ENCODE data around the gene HOXA6. TPM values are rescaled to one million over a fixed set of nuclear protein-coding genes. Genes with fewer than 3 reads are reported as not detected.

HOXA6 gene
- total RNA-seq, 6 experiments from 2014 or later: not detected

GRCh38 chr7:27148031-27148755 lies 619 bp upstream of the HOXA6 start:
- no peak for DNase-seq
- no peak for ATAC-seq

GRCh38 chr7:27146491-27147198 lies 929 bp downstream of the HOXA6 start:
- peak in 1 of 3 donors; percentile 30 for DNase-seq
- H3K27ac ChIP-seq: no peak overlapping the region
- peaks cover 14 to 69% of the 10 kb centered on the region in 2 donors for H3K27me3 ChIP-seq

More at GRCh38 chr7:27148031-27148755, 619 bp upstream of the HOXA6 start:
- H3K9me3 ChIP-seq: no peaks in the 10 kb centered on the region
- intact Hi-C loops (cut with DNase I): no loop called here
- H3K27ac ChIP-seq: no peak overlapping the region
- H3K4me1 ChIP-seq: peaks cover 0 to 5% (median 3%) of the 10 kb centered on the region in 4 donors
- H3K27me3 ChIP-seq: peaks cover 18 to 68% of the 10 kb centered on the region in 2 donors
- TF ChIP-seq CTCF (IDR thresholded peaks at IDR 0.05) (no peak), POLR2A (IDR thresholded peaks at IDR 0.05) (no peak)
- no peaks in the 10 kb centered on the region for H3K36me3 ChIP-seq
- WGBS (ENCODE audit: insufficient coverage, low coverage, low lambda C conversion rate, missing lambda C conversion rate): 18% methylated on average over 11 of the region's 28 CpGs
- peak overlapping the region in 2 of 3 donors; percentile 9 to 31 for H3K4me3 ChIP-seq

DNA sequence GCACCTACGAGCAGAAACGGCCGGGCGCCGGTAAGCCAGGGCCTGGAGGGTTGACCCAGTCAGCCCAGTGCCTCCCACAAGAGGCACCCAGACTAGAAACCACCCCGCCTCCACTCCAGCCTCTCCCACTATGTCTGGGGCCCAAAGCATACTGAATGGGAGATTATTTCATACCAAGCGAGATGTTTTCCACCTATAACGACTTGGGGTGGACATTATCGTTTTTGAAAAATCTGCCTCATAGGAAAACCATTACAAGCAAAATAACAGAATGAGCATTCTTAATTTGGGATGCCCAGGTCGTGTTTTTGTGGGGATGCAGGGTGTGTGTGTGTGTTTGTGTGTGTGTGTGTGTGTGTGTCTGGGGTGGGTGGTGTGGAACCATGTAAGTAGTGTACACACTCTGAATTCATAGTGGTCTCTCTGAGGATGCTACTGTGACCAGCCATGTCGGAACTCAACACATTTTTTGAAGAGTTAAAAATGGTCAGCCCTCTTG lies 1.6 kb downstream of the HOXA6 start:
- ATAC-seq: no peak
- TF ChIP-seq CTCF (IDR thresholded peaks at IDR 0.05) (no peak), POLR2A (IDR thresholded peaks at IDR 0.05) (no peak)
- Histone ChIP-seq H3K27ac (no peak overlapping the region), H3K9me3 (no peaks in the 10 kb centered on the region), H3K4me1 (peaks cover 0 to under 1% (median under 1%) of the 10 kb centered on the region in 4 donors), H3K27me3 (peaks cover 14 to 69% of the 10 kb centered on the region in 2 donors), H3K4me3 (no peak overlapping the region), H3K36me3 (no peaks in the 10 kb centered on the region)
- 47% methylated on average over 4 of the region's 11 CpGs for WGBS (ENCODE audit: insufficient coverage, low coverage, low lambda C conversion rate, missing lambda C conversion rate)
- DNase-seq: no peak
- intact Hi-C loops (cut with DNase I): no loop called here

More at GRCh38 chr7:27146491-27147198, 929 bp downstream of the HOXA6 start:
- no peak for ATAC-seq
- no peak for TF ChIP-seq CTCF (IDR thresholded peaks at IDR 0.05)
- no peak for TF ChIP-seq POLR2A (IDR thresholded peaks at IDR 0.05)
- Histone ChIP-seq H3K9me3 (no peaks in the 10 kb centered on the region), H3K4me1 (peaks cover 0 to 5% (median 3%) of the 10 kb centered on the region in 4 donors), H3K4me3 (no peak overlapping the region), H3K36me3 (no peaks in the 10 kb centered on the region)
- 29% methylated on average over 4 of the region's 5 CpGs for WGBS (ENCODE audit: insufficient coverage, low coverage, low lambda C conversion rate, missing lambda C conversion rate)
- intact Hi-C loops (cut with DNase I): no loop called here

DNA sequence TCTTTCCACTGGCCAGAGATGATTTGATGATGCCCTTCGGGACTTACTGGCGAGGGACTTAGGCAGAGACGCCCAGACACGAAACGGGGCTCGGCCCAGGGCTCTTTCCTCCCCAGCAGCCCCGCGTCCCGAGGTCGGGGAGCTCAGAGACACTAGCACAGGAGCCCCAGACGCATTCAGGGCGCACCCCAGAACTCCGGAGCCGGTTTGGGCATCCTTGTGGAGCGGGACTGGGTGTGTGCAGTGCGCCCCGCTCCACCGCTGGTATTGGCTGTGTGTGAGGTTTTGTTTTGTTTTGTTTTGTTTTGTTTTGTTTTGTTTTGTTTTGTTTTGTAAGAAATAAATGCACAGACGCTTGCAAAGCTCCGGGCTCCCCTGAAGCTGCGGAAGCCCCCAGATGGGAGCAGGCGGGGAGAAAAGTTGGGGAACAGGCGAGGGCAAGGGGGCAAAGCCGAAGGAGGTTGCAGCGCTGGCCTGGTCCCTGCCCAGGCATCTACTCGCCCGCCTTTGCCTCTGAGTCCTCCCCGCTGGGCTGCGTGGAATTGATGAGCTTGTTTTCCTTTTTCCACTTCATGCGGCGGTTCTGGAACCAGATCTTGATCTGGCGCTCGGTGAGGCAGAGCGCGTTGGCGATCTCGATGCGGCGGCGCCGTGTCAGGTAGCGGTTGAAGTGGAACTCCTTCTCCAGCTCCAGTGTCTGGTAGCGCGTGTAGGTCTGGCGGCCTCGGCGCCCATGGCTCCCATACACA lies 2.2 kb downstream of the HOXA6 start:
- no peak for ATAC-seq
- peaks cover 14 to 74% of the 10 kb centered on the region in 2 donors for H3K27me3 ChIP-seq
- intact Hi-C loops (cut with DNase I): no loop called here
- H3K36me3 ChIP-seq: no peaks in the 10 kb centered on the region
- no peak for TF ChIP-seq POLR2A (IDR thresholded peaks at IDR 0.05)
- no peak for TF ChIP-seq CTCF (IDR thresholded peaks at IDR 0.05)
- H3K9me3 ChIP-seq: no peaks in the 10 kb centered on the region
- no peak overlapping the region for H3K4me3 ChIP-seq
- WGBS (ENCODE audit: insufficient coverage, low coverage, low lambda C conversion rate, missing lambda C conversion rate): 25% methylated on average over 25 of the region's 47 CpGs
- no peak overlapping the region for H3K27ac ChIP-seq
- peak in 1 of 3 donors; percentile 45 for DNase-seq
- no peaks in the 10 kb centered on the region for H3K4me1 ChIP-seq
